H9 (cell line): ENCODE results near the gene TNFRSF6B. TPM values are rescaled to one million over a fixed set of nuclear protein-coding genes. Genes with fewer than 3 reads are reported as not detected.
A peak's percentile ranks its signal among the peaks of the same experiment; 100 is the strongest.

Experiments used
- DNase-seq: peaks from one replicate; pipeline ENCODE4 v3.0.0-alpha.2; 2017
- H2AFZ ChIP-seq: one replicate; pipeline ENCODE4 v1.6.1; 2013; ENCODE audit warnings: mild to moderate bottlenecking, low read length, control low read depth, moderate library complexity
- H2AK5ac ChIP-seq: 2 replicates; pipeline ENCODE4 v1.6.1; 2013; ENCODE audit warnings: low read length, control low read depth, mixed read lengths; ENCODE audit not compliant: insufficient read length
- H2BK120ac ChIP-seq: one replicate; pipeline ENCODE4 v1.6.1; 2013; ENCODE audit warnings: low read depth, mild to moderate bottlenecking, low read length, control low read depth, inconsistent platforms; ENCODE audit not compliant: poor library complexity, severe bottlenecking
- H2BK12ac ChIP-seq: 2 replicates; pipeline ENCODE4 v1.6.1; 2013; ENCODE audit warnings: low read length, control low read depth, mixed read lengths, low read depth; ENCODE audit not compliant: insufficient read length
- H2BK15ac ChIP-seq: 2 replicates; pipeline ENCODE4 v1.6.1; 2013; ENCODE audit warnings: low read depth, low read length, control low read depth
- H2BK20ac ChIP-seq: one replicate; pipeline ENCODE4 v1.6.1; 2013; ENCODE audit warnings: low read depth, mild to moderate bottlenecking, low read length, control low read depth, inconsistent platforms; ENCODE audit not compliant: poor library complexity, severe bottlenecking
- H2BK5ac ChIP-seq: 2 replicates; pipeline ENCODE4 v1.6.1; 2013; ENCODE audit warnings: low read length, control low read depth, mixed read lengths; ENCODE audit not compliant: insufficient read length
- H3K14ac ChIP-seq: 2 replicates; pipeline ENCODE4 v1.6.1; 2013; ENCODE audit warnings: low read length, control low read depth; ENCODE audit not compliant: insufficient read depth
- H3K18ac ChIP-seq: 2 replicates; pipeline ENCODE4 v1.6.1; 2013; ENCODE audit warnings: low read depth, mild to moderate bottlenecking, mixed read lengths, low read length, control low read depth; ENCODE audit not compliant: insufficient read length
- H3K23ac ChIP-seq: 2 replicates; pipeline ENCODE4 v1.6.1; 2013; ENCODE audit warnings: low read length, control low read depth, mixed read lengths, low read depth; ENCODE audit not compliant: insufficient read length
- H3K23me2 ChIP-seq: 2 replicates; pipeline ENCODE4 v1.6.1; 2013; ENCODE audit warnings: low read depth, mild to moderate bottlenecking, mixed read lengths, low read length, control low read depth; ENCODE audit not compliant: insufficient read length, poor library complexity, severe bottlenecking
- H3K27ac ChIP-seq: 2 replicates; pipeline ENCODE4 v1.5.1; 2013; ENCODE audit warnings: low read length, control low read depth, mixed read lengths, low read depth; ENCODE audit not compliant: insufficient read length
- H3K27me3 ChIP-seq: 2 replicates; pipeline ENCODE4 v1.6.1; 2013; ENCODE audit warnings: low read length, control low read depth, inconsistent platforms; ENCODE audit not compliant: insufficient read depth
- H3K4ac ChIP-seq: 2 replicates; pipeline ENCODE4 v1.6.1; 2013; ENCODE audit warnings: low read depth, mild to moderate bottlenecking, control low read depth, inconsistent platforms, low read length, moderate library complexity
- H3K4me1 ChIP-seq: 2 replicates; pipeline ENCODE4 v1.6.1; 2013; ENCODE audit warnings: low read length, control low read depth, inconsistent platforms; ENCODE audit not compliant: insufficient read depth
- H3K4me2 ChIP-seq: 2 replicates; pipeline ENCODE4 v1.6.1; 2013; ENCODE audit warnings: low read length, control low read depth, mixed read lengths; ENCODE audit not compliant: insufficient read length, insufficient read depth
- H3K56ac ChIP-seq: 2 replicates; pipeline ENCODE4 v1.6.1; 2013; ENCODE audit warnings: low read depth, mild to moderate bottlenecking, mixed read lengths, low read length, control low read depth; ENCODE audit not compliant: insufficient read length
- H3K79me1 ChIP-seq: 2 replicates; pipeline ENCODE4 v1.6.1; 2013; ENCODE audit warnings: low read depth, mild to moderate bottlenecking, moderate library complexity, low read length, control low read depth, inconsistent platforms; ENCODE audit not compliant: insufficient read depth, poor library complexity, severe bottlenecking
- H3K79me2 ChIP-seq: 2 replicates; pipeline ENCODE4 v1.6.1; 2013; ENCODE audit warnings: low read length, control low read depth, inconsistent platforms; ENCODE audit not compliant: insufficient read depth
- H3K9ac ChIP-seq: 2 replicates; pipeline ENCODE4 v1.6.1; 2013; ENCODE audit warnings: low read length, control low read depth, mixed read lengths; ENCODE audit not compliant: insufficient read length; ENCODE audit errors: extremely low read depth
- H3K9me3 ChIP-seq: one replicate; pipeline ENCODE4 v1.6.1; 2013; ENCODE audit warnings: low read depth, low read length, inconsistent platforms; ENCODE audit not compliant: control insufficient read depth
- H3T11ph ChIP-seq: one replicate; pipeline ENCODE4 v1.6.1; 2013; ENCODE audit warnings: mild to moderate bottlenecking, low read length, control low read depth, inconsistent platforms
- H4K20me1 ChIP-seq: one replicate; pipeline ENCODE4 v1.6.1; 2013; ENCODE audit not compliant: control insufficient read depth, insufficient read length, insufficient read depth
- H4K5ac ChIP-seq: 2 replicates; pipeline ENCODE4 v1.6.1; 2013; ENCODE audit warnings: low read depth, mild to moderate bottlenecking, mixed read lengths, low read length, control low read depth; ENCODE audit not compliant: insufficient read length
- H4K8ac ChIP-seq: replicated peaks from 2 replicates; pipeline ENCODE4 v1.6.1; 2013; ENCODE audit warnings: low read length, control low read depth, mixed read lengths, low read depth; ENCODE audit not compliant: insufficient read length
- H4K91ac ChIP-seq: 2 replicates; pipeline ENCODE4 v1.6.1; 2013; ENCODE audit warnings: low read depth, mild to moderate bottlenecking, moderate library complexity, mixed read lengths, low read length, control low read depth; ENCODE audit not compliant: insufficient read length
- H3K27ac Mint-ChIP-seq, 3 experiments: 2 replicates in 2 of 3; 3 replicates in 1 of 3; pipeline ENCODE4 v1.8.0; 2020 to 2021; ENCODE audit warnings: mixed read lengths in 3 of 3, mild to moderate bottlenecking in 1 of 3, moderate library complexity in 1 of 3
- H3K27me3 Mint-ChIP-seq: 2 replicates; pipeline ENCODE4 v1.8.0; 2021; ENCODE audit warnings: low read depth, mild to moderate bottlenecking, moderate library complexity, mixed read lengths
- H3K36me3 Mint-ChIP-seq, 3 experiments: 2 replicates in 2 of 3; 3 replicates in 1 of 3; pipeline ENCODE4 v1.8.0; 2020 to 2021; ENCODE audit warnings: low read depth in 3 of 3, mixed read lengths in 3 of 3; ENCODE audit not compliant: insufficient read depth in 1 of 3
- H3K4me1 Mint-ChIP-seq, 2 experiments: 2 replicates each; pipeline ENCODE4 v1.8.0; 2020; ENCODE audit warnings: mixed read lengths in 2 of 2
- H3K4me3 Mint-ChIP-seq, 2 experiments: 2 replicates in 1 of 2; 3 replicates in 1 of 2; pipeline ENCODE4 v1.8.0; 2020 to 2021; ENCODE audit warnings: mild to moderate bottlenecking in 2 of 2, mixed read lengths in 2 of 2, moderate library complexity in 1 of 2
- H3K9me3 Mint-ChIP-seq, 2 experiments: 2 replicates in 1 of 2; 3 replicates in 1 of 2; pipeline ENCODE4 v1.8.0; 2020; ENCODE audit warnings: mild to moderate bottlenecking in 2 of 2, mixed read lengths in 2 of 2, moderate library complexity in 1 of 2
- WGBS: extraction: QIAGEN DNeasy Blood & Tissue Kit; methylation state at CpG from one replicate; pipeline ENCODE4 v1.1.7; 2013; ENCODE audit warnings: missing lambda C conversion rate, low lambda C conversion rate, mixed read lengths; ENCODE audit not compliant: insufficient read length; ENCODE audit errors: extremely low coverage; 5-methylcytosine and 5-hydroxymethylcytosine counted together
- long read RNA-seq: library from polyadenylated mRNA; unstranded; transcript quantifications from one replicate; pipeline ENCODE4 v2.0.0, GENCODE V29; 2020
- total RNA-seq: library from RNA; stranded (reverse); gene quantifications from 2 replicates; pipeline ENCODE4 v1.2.1, GENCODE V29; 2021
- TF ChIP-seq, protein P1 (sequence below): fragments of 200-600 bp; sonication (generic); conservative IDR thresholded peaks from 3 replicates; pipeline ENCODE4 v1.8.0; 2021; ENCODE audit warnings: antibody characterized with exemption, mild to moderate bottlenecking

Gene TNFRSF6B, protein sequence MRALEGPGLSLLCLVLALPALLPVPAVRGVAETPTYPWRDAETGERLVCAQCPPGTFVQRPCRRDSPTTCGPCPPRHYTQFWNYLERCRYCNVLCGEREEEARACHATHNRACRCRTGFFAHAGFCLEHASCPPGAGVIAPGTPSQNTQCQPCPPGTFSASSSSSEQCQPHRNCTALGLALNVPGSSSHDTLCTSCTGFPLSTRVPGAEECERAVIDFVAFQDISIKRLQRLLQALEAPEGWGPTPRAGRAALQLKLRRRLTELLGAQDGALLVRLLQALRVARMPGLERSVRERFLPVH
- total RNA-seq = 0.86 TPM in 1 of 2 replicates, not detected in the other
- long read RNA-seq, partial matches to known transcripts = 0 of 4 reads
- long read RNA-seq, other reads (novel, unspliced or antisense) = 0 of 4 reads

DNA sequence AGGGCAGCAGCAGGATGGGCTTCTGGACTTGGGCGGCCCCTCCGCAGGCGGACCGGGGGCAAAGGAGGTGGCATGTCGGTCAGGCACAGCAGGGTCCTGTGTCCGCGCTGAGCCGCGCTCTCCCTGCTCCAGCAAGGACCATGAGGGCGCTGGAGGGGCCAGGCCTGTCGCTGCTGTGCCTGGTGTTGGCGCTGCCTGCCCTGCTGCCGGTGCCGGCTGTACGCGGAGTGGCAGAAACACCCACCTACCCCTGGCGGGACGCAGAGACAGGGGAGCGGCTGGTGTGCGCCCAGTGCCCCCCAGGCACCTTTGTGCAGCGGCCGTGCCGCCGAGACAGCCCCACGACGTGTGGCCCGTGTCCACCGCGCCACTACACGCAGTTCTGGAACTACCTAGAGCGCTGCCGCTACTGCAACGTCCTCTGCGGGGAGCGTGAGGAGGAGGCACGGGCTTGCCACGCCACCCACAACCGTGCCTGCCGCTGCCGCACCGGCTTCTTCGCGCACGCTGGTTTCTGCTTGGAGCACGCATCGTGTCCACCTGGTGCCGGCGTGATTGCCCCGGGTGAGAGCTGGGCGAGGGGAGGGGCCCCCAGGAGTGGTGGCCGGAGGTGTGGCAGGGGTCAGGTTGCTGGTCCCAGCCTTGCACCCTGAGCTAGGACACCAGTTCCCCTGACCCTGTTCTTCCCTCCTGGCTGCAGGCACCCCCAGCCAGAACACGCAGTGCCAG is at the start of gene TNFRSF6B:
TNFRSF6B (plus strand) TSS at position 25 of the 729 bp plus-strand sequence; CDS start at position 141, 116 bp downstream.
- no peak within 1 kb of the TSS for H2BK5ac ChIP-seq
- H3K9me3 ChIP-seq = no peaks in the 10 kb centered on the region
- H3K23ac ChIP-seq = no peak within 1 kb of the TSS
- H2BK20ac ChIP-seq = no peak within 1 kb of the TSS
- H3K79me1 ChIP-seq = no peaks in the 10 kb centered on the region
- no peaks in the 10 kb centered on the region for H3K27me3 ChIP-seq
- H3K4ac ChIP-seq = no peak within 1 kb of the TSS
- WGBS = no CpG with 5 or more reads among the region's 52 CpGs
- H2BK15ac ChIP-seq = no peak within 1 kb of the TSS
- no peak within 1 kb of the TSS for H3K4me2 ChIP-seq
- H2BK12ac ChIP-seq = no peak within 1 kb of the TSS
- no peak within 1 kb of the TSS for H3T11ph ChIP-seq
- H3K4me3 Mint-ChIP-seq = peak within 1 kb of the TSS; percentile 34 to 35; a peak in 4 of 5 replicates
- no peak within 1 kb of the TSS for H3K14ac ChIP-seq
- no peak within 1 kb of the TSS for H3K56ac ChIP-seq
- H3K79me2 ChIP-seq = no peaks in the 10 kb centered on the region
- H4K20me1 ChIP-seq = no peaks in the 10 kb centered on the region
- H2AK5ac ChIP-seq = no peak within 1 kb of the TSS
- H3K27ac Mint-ChIP-seq = peak within 1 kb of the TSS in 2 of 3 experiments; percentile 61 to 82; a peak in 2 of 7 replicates
- no peaks in the 10 kb centered on the region for H3K4me1 ChIP-seq
- H4K5ac ChIP-seq = no peak within 1 kb of the TSS
- no peak for DNase-seq
- H4K91ac ChIP-seq = no peak within 1 kb of the TSS
- H3K9ac ChIP-seq = no peak within 1 kb of the TSS
- H3K27ac ChIP-seq = no peak within 1 kb of the TSS
- H3K23me2 ChIP-seq = peaks cover 4% of the 10 kb centered on the region
- peaks cover 3 to 5% of the 10 kb centered on the region in 2 experiments; a peak in 3 of 5 replicates for H3K9me3 Mint-ChIP-seq
- no peak within 1 kb of the TSS for H4K8ac ChIP-seq
- TF ChIP-seq, protein P1, sequence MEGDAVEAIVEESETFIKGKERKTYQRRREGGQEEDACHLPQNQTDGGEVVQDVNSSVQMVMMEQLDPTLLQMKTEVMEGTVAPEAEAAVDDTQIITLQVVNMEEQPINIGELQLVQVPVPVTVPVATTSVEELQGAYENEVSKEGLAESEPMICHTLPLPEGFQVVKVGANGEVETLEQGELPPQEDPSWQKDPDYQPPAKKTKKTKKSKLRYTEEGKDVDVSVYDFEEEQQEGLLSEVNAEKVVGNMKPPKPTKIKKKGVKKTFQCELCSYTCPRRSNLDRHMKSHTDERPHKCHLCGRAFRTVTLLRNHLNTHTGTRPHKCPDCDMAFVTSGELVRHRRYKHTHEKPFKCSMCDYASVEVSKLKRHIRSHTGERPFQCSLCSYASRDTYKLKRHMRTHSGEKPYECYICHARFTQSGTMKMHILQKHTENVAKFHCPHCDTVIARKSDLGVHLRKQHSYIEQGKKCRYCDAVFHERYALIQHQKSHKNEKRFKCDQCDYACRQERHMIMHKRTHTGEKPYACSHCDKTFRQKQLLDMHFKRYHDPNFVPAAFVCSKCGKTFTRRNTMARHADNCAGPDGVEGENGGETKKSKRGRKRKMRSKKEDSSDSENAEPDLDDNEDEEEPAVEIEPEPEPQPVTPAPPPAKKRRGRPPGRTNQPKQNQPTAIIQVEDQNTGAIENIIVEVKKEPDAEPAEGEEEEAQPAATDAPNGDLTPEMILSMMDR = no peak
- no peak within 1 kb of the TSS for H2AFZ ChIP-seq
- no peak within 1 kb of the TSS for H3K18ac ChIP-seq
- H3K27me3 Mint-ChIP-seq = peaks cover 6% of the 10 kb centered on the region; the same call in 1 of the 2 replicates
- H3K36me3 Mint-ChIP-seq = peaks cover 13 to 17% (median 14%) of the 10 kb centered on the region in 3 experiments; a peak in 5 of 7 replicates
- H3K4me1 Mint-ChIP-seq = peaks cover 2 to 10% of the 10 kb centered on the region in 2 experiments
- no peak within 1 kb of the TSS for H2BK120ac ChIP-seq
